GM12872 (cell line): Measurements from ENCODE around the gene SYNC.
A peak's percentile ranks its signal among the peaks of the same experiment; 100 is the strongest.

ENCODE experiments used
- CTCF ChIP-seq: IDR thresholded peaks from 3 replicates; pipeline ENCODE4 v1.5.1; 2011; ENCODE audit warnings: low read depth, mild to moderate bottlenecking, low read length, moderate library complexity; ENCODE audit not compliant: insufficient read depth

Gene SYNC

GRCh38 chr1:32713081-32713480, 10.5 kb upstream of the SYNC start:
- no peak for TF ChIP-seq CTCF

- TF ChIP-seq CTCF = peak; percentile 26; the same call in 1 of the 3 replicates
Measured at GRCh38 chr1:32709476-32709875, 6.9 kb upstream of the SYNC start.

GRCh38 chr1:32709075-32709474, 6.5 kb upstream of the SYNC start:
- TF ChIP-seq CTCF = no peak

- no peak for TF ChIP-seq CTCF
Measured at GRCh38 chr1:32706491-32706890, 3.9 kb upstream of the SYNC start.

GRCh38 chr1:32705516-32705915, 2.9 kb upstream of the SYNC start:
- TF ChIP-seq CTCF = no peak

GRCh38 chr1:32703479-32704291, 1.1 kb upstream of the SYNC start:
- TF ChIP-seq CTCF = no peak

GRCh38 chr1:32701951-32702598, 495 bp downstream of the SYNC start:
- TF ChIP-seq CTCF = no peak
